Adipocyte (in vitro differentiated cells): ENCODE data around the gene SLC7A7.
A peak's percentile ranks its signal among the peaks of the same experiment; 100 is the strongest.
"Not testable (repeated sequence)": the region's sequence is repeated elsewhere in the genome, so short reads cannot be mapped to it uniquely, and the experiment has no call there.

Source experiments
- DNase-seq: peaks from one replicate; pipeline ENCODE4 v3.0.0-alpha.2; 2015; ENCODE audit warnings: low read depth
- H3K27me3 ChIP-seq: replicated peaks from 2 replicates; pipeline ENCODE4 v1.7.0; 2013; ENCODE audit warnings: mild to moderate bottlenecking, low read length, moderate library complexity; ENCODE audit not compliant: control insufficient read depth, insufficient read depth
- H3K36me3 ChIP-seq: 2 replicates; pipeline ENCODE4 v1.7.0; 2013; ENCODE audit warnings: low read length, mild to moderate bottlenecking, moderate library complexity; ENCODE audit not compliant: control insufficient read depth, insufficient read depth, severe bottlenecking
- H3K4me1 ChIP-seq: 2 replicates; pipeline ENCODE4 v1.7.0; 2013; ENCODE audit warnings: mild to moderate bottlenecking, low read length, moderate library complexity; ENCODE audit not compliant: control insufficient read depth, insufficient read depth
- H3K4me3 ChIP-seq: 2 replicates; pipeline ENCODE4 v1.7.0; 2013; ENCODE audit warnings: mild to moderate bottlenecking, low read length, moderate library complexity
- H3K9ac ChIP-seq: 2 replicates; pipeline ENCODE4 v1.7.0; 2013; ENCODE audit warnings: mild to moderate bottlenecking, low read length, moderate library complexity
- H3K9me3 ChIP-seq: 2 replicates; pipeline ENCODE4 v1.7.0; 2013; ENCODE audit warnings: mild to moderate bottlenecking, low read length, moderate library complexity; ENCODE audit not compliant: control insufficient read depth

The SLC7A7 gene

DNA sequence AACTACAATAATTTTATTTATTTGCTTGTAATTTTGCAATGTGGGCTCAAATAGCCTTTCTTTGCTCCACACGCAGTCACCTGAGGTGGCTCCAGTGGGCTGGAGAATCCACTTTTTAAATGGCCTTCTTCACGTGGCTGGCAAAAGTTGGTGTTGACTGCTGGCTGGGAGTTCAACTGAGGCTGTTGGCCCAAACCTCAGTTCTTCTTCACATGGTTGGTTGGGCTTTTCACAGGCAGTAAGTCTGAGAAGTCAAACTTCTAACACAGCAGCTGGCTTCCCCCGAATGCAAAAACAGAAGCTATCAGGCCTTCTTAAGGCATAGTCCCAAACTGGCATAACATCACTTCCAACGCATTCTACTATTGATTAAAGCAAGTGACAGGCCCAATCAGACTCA lies 50.9 kb downstream of the SLC7A7 start:
- Histone ChIP-seq H3K36me3 (peaks cover 13% of the 10 kb centered on the region), H3K9me3 (peaks cover 21% of the 10 kb centered on the region), H3K27me3 (no peaks in the 10 kb centered on the region)

DNA sequence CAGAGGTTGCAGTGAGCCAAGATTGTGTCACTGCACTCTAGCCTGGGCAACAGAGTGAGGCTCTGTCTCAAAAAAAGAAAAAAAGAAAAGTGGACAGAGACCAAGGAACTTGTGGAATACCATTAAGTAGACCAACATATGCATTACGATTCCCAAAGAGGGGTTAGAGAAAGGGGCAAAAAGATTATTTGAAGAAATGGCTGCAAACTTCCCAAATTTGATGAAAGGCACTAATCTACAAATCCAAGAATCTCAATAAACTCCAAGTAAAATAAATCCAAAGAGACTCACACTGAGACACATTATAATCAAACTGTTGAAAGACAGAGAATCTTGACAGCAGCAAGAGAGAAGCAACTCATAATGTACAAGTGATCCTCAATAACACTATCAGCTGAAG lies 53.5 kb downstream of the SLC7A7 start:
- H3K27me3 ChIP-seq = no peaks in the 10 kb centered on the region
- H3K4me3 ChIP-seq = no peak overlapping the region
- peaks cover 4% of the 10 kb centered on the region for H3K4me1 ChIP-seq
- peaks cover 4% of the 10 kb centered on the region for H3K36me3 ChIP-seq
- no peak overlapping the region for H3K9ac ChIP-seq
- no peak for DNase-seq
- H3K9me3 ChIP-seq = peaks cover 21% of the 10 kb centered on the region

More for the DNA sequence above, 50.9 kb downstream of the SLC7A7 start:
- no peak for DNase-seq
- Histone ChIP-seq H3K4me1 (peaks cover 17% of the 10 kb centered on the region), H3K9ac (no peak overlapping the region), H3K4me3 (no peak overlapping the region)

DNA sequence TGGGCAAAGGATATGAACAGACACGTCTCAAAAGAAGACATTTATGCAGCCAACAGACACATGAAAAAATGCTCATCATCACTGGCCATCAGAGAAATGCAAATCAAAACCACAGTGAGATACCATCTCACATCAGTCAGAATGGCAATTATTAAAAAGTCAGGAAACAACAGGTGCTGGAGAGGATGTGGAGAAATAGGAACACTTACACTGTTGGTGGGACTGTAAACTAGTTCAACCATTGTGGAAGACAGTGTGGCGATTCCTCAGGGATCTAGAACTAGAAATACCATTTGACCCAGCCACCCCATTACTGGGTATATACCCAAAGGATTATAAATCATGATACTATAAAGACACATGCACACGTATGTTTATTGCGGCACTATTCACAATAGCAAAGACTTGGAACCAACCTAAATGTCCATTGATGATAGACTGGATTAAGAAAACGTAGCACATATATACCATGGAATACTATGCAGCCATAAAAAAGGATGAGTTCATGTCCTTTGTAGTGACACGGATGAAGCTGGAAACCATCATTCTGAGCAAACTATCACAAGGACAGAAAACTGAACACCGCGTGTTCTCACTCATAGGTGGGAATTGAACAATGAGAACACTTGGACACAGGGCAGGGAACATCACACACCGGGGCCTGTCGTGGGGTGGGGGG lies 57.1 kb downstream of the SLC7A7 start:
- H3K4me1 ChIP-seq, H3K4me3 ChIP-seq, H3K36me3 ChIP-seq, H3K9ac ChIP-seq, H3K27me3 ChIP-seq, DNase-seq: not testable (repeated sequence)
- H3K9me3 ChIP-seq = peaks cover 21% of the 10 kb centered on the region

DNA sequence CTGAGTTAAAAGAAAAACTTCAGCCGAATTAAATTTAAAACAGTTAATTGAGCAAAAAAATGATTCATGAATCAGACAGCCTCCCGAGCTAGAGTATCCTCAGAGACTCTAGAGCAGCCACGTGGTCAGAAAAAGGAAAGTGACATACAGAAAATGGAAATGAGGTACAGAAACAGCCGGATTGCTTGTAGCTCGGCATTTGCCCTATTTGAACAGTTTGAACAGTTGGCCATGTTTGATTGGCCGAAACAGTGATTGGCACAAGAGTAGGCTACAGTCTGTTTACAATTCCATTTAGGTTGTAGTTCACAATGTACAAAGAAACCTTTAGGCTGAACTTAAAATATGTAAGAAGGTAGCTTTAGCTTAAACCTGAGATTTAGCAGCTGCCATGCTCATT lies 61.6 kb downstream of the SLC7A7 start:
- Histone ChIP-seq H3K36me3 (no peaks in the 10 kb centered on the region), H3K27me3 (peaks cover 13% of the 10 kb centered on the region), H3K9me3 (no peaks in the 10 kb centered on the region), H3K9ac (no peak overlapping the region), H3K4me1 (peaks cover 4% of the 10 kb centered on the region), H3K4me3 (no peak overlapping the region)
- DNase-seq = peak; percentile 10

DNA sequence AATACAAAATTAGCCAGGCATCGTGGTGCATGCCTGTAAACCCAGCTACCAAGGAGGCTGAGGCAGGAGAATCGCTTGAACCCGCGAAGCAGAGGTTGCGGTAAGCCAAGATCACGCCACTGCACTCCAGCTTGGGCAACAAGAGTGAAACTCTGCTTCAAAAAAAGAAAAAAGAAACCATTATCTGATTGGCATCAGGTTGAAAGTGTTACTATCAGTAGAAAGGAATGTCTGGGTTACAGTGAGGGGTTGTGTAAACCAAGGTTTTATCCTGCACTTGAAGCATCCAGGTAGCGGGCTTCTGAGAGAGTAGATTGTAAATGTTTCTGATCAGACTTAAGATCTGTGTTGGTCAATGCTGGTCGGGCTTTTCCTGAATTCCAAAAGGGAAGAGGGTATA lies 62.8 kb downstream of the SLC7A7 start:
- DNase-seq = no peak
- Histone ChIP-seq H3K27me3 (peaks cover 13% of the 10 kb centered on the region), H3K4me3 (no peak overlapping the region), H3K9ac (no peak overlapping the region), H3K4me1 (peaks cover 8% of the 10 kb centered on the region), H3K9me3 (no peaks in the 10 kb centered on the region), H3K36me3 (no peaks in the 10 kb centered on the region)

DNA sequence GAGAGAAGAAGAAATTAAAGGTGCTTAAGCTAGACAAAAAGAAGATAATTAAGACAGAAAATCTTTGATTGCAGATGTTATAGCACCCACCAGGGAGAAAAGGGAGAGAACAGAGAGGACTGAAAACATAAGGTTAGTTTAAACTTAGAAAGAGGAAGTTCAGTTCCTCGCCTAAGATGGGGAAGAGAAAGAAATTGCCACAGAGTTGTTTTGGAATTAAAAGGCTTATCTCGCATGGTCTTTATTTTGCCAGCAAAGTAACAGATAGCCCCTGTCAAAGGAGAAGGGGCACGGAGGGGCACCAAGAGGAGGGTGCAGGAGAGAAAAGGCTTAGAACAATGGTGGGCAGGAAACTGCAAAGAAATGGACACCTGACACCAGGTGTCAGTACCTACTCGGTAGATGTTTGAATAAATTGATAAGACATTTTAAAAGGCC lies 66.6 kb downstream of the SLC7A7 start:
- Histone ChIP-seq H3K4me1 (peaks cover 6% of the 10 kb centered on the region), H3K4me3 (no peak overlapping the region), H3K36me3 (no peaks in the 10 kb centered on the region), H3K9ac (no peak overlapping the region), H3K9me3 (no peaks in the 10 kb centered on the region), H3K27me3 (peaks cover 13% of the 10 kb centered on the region)
- DNase-seq = no peak

DNA sequence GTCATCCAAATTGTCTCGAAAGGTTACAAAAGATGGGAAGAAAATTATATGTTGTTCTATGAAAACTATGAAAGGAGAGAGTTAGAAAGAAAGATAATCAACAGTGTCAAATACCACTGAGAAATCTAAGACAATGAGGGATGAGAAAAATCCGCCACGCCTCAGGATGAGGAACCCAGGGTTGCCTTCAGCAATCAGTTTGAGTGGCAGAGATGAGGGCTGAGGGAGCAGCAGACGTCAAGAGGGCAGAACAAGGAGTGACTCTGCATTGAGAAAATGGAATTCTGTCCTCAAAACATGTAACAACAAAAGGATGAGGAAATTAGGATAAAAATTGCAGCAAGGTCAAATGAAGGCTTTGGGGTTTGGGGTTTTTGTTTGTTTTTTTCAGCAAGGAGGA lies 67.0 kb downstream of the SLC7A7 start:
- DNase-seq = no peak
- H3K36me3 ChIP-seq = no peaks in the 10 kb centered on the region
- H3K27me3 ChIP-seq = peaks cover 13% of the 10 kb centered on the region
- H3K4me3 ChIP-seq = no peak overlapping the region
- no peaks in the 10 kb centered on the region for H3K9me3 ChIP-seq
- no peak overlapping the region for H3K9ac ChIP-seq
- peaks cover 5% of the 10 kb centered on the region for H3K4me1 ChIP-seq

DNA sequence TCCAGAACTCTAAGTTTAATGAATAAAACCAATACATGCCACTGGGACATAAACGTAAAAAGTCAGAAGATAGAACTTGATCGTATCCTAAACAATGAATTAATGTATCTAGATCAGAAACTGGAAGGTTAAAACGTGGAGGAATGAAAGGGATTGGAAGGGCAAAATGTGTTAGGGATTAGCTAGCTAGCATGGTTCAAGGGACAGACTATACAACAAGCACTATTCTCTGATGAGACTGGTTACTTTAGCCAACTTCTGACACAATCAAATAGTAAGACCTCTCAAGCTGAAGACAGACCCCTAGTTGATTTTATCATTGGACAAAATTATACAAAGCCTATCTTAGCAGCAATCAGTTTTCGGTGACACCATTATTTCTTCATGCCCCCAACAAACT lies 67.5 kb downstream of the SLC7A7 start:
- no peak overlapping the region for H3K4me3 ChIP-seq
- H3K9ac ChIP-seq = no peak overlapping the region
- H3K4me1 ChIP-seq = peaks cover 5% of the 10 kb centered on the region
- no peaks in the 10 kb centered on the region for H3K9me3 ChIP-seq
- no peaks in the 10 kb centered on the region for H3K36me3 ChIP-seq
- no peak for DNase-seq
- H3K27me3 ChIP-seq = peaks cover 13% of the 10 kb centered on the region

DNA sequence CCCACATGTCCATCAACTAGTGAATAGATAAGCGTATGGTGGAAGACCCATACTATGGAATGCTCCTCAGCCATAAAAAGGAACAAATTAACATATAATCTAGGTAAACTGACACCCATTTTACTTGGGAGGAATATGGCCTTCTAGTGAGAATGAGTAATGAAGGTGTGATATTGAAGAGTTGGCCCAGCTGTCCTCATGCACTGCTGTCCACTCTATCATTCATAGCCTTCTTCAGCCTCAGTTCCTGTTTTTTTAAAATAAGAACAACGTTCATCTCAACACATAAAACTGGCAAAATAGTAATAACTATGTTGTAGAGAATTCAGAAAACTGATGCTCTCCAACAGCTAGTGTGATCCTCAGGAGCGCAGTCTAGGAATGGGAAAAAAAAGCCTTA lies 75.2 kb downstream of the SLC7A7 start:
- Histone ChIP-seq H3K9me3 (peaks cover 2% of the 10 kb centered on the region), H3K4me3 (no peak overlapping the region), H3K4me1 (peaks cover 2% of the 10 kb centered on the region), H3K36me3 (no peaks in the 10 kb centered on the region), H3K27me3 (no peaks in the 10 kb centered on the region), H3K9ac (no peak overlapping the region)
- DNase-seq = no peak

DNA sequence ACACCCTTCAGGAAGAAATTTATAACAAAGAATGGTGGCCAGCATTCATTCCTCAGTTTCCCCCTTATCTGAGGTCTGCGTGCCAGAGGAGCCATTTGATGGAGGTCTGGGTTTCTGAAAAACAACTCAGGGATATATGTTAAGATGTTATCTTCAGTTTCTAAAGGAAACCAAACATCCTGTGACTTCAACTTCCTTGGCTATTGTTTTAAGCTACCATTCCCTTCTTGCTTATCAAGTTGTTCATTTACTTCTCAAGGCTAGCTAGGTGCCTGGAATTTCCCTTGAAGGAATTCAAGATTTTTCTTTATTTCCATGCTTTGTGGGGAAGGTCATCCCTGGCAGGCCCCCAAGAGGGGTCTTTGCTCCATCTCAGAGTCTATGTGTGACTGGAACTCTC lies 75.8 kb downstream of the SLC7A7 start:
- no peaks in the 10 kb centered on the region for H3K27me3 ChIP-seq
- no peaks in the 10 kb centered on the region for H3K36me3 ChIP-seq
- H3K4me1 ChIP-seq = peaks cover 4% of the 10 kb centered on the region
- peaks cover 2% of the 10 kb centered on the region for H3K9me3 ChIP-seq
- H3K4me3 ChIP-seq = no peak overlapping the region
- no peak for DNase-seq
- H3K9ac ChIP-seq = no peak overlapping the region

DNA sequence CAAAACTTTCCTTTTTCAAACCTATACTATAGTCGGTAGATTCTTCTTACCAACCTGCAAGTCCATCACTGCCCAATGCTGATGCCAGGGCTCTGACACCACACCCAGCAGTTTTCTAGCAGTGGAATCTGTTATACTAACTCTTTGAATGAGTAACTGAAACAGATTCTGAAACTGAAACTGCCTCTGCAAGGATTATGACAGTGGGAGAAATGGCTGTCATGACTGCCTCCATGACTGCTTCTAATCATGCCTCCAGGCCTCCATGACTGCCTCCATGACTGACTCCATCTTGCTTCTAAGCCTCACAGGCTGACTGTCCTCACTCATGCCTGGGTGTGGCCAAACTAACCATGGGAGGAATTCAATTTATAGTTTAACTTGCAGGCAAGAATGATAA lies 78.2 kb downstream of the SLC7A7 start:
- no peaks in the 10 kb centered on the region for H3K27me3 ChIP-seq
- no peaks in the 10 kb centered on the region for H3K36me3 ChIP-seq
- no peak overlapping the region for H3K9ac ChIP-seq
- H3K4me1 ChIP-seq = peaks cover 4% of the 10 kb centered on the region
- H3K9me3 ChIP-seq = peaks cover 2% of the 10 kb centered on the region
- H3K4me3 ChIP-seq = no peak overlapping the region
- DNase-seq = no peak

DNA sequence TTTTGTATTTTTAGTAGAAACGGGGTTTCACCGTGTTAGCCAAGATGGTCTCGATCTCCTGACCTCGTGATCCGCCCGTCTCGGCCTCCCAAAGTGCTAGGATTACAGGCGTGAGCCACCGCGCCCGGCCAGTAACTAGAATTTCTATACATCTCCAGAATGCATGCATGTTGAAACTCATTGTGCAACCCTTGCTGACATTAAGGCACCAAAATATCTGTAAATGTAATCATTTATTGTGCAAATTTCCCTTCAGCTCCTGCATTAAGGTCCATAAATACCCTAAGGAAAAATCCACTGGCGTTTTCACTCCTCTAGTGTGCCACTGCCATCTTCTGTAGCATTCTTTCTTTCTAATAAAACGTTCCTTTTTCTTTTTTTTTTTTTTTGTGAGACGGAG lies 78.9 kb downstream of the SLC7A7 start:
- H3K9me3 ChIP-seq, H3K4me1 ChIP-seq, H3K4me3 ChIP-seq, DNase-seq, H3K27me3 ChIP-seq, H3K36me3 ChIP-seq, H3K9ac ChIP-seq: not testable (repeated sequence)
